Erythroblast (primary cell): ENCODE results near the gene SHISAL1.

Source experiments
- GATA1 ChIP-seq: IDR thresholded peaks from 2 replicates; pipeline ENCODE4 v1.6.1; 2011; ENCODE audit warnings: low read depth, mild to moderate bottlenecking, control low read depth, low read length, moderate library complexity
- POLR2A ChIP-seq: IDR thresholded peaks from 2 replicates; pipeline ENCODE4 v1.6.1; 2011; ENCODE audit warnings: mild to moderate bottlenecking, low read length

DNA sequence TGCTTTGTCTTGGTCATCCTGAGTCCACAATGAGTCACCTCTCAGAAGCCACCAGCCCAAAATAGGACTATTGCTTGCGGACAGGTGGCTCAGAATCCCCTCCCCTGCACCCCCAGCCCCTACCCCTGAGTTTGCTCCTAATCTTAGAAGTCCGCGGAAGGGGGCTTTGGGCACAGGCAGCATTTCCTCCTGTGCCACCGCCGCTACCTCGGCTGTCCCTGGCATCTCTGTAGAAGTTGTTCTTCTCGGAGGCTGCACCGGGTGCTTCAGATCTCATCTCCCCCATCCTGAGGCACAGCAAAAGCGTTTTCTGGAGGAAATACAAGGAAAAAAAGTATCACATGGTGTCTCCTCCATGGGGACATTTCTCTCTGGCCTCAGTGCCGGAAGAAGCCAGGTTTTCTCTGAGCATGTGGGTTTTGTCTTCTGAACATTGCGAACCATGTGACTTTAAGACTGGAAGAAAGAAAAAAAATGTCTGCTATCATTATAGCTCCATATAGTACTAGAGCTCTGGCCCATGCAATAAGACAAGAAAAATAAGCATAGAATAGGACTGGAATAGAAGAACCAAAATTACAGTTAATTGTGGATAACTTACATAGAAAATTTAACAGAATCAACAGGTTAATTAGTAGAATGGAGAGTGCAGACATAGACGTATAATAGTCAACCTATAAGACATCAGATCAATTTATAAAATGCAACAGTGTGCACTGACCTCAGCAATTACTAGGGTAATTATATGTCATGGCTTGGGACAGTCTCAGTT lies 63.2 kb downstream of the SHISAL1 start:
- TF ChIP-seq POLR2A (no peak), GATA1 (no peak)
